GM10847 (cell line): ENCODE data around the gene LRRC40.

Experiments
- POLR2A ChIP-seq: IDR thresholded peaks from 2 replicates; pipeline ENCODE4 v1.6.1; 2011; ENCODE audit not compliant: insufficient read length; ENCODE audit errors: extremely low read depth

LRRC40 gene

DNA sequence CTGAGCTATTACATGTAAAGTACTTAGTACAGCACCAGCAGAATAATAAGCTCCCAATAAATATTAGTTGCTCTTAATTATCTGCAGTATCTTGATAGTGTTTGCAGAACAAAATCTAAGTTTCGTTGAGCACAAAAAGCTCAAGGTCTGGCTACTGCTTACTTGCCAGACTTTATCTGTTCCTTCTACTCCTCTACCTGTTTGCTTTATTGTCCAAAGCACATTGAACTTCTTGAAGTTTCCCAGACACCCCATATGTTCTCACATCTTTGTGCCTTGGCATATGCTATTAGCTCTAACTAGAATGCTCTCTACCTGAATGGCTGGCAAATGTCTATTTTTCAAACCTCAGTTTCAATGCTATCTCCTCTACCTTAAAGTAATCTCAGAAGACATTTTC lies 54.9 kb downstream of the LRRC40 start:
- TF ChIP-seq POLR2A: no peak

DNA sequence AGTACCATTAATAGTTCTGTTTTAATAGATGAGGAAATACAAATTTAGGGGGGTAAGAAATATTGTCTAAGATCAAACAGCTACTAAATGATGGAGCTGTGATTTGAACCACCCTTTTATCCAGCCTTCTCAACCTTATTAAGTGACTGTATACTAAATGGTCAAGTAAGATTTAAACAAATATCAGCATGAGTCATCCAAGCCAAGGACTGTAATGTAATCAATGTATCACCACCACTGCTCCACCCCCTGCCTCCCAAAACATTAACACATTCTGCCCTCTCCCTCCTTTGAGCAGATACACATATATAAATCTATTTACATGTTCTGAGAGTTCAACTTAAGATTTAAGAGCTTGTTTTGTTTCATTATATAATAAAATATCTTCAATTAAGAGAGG lies 58.9 kb downstream of the LRRC40 start:
- TF ChIP-seq POLR2A: no peak

DNA sequence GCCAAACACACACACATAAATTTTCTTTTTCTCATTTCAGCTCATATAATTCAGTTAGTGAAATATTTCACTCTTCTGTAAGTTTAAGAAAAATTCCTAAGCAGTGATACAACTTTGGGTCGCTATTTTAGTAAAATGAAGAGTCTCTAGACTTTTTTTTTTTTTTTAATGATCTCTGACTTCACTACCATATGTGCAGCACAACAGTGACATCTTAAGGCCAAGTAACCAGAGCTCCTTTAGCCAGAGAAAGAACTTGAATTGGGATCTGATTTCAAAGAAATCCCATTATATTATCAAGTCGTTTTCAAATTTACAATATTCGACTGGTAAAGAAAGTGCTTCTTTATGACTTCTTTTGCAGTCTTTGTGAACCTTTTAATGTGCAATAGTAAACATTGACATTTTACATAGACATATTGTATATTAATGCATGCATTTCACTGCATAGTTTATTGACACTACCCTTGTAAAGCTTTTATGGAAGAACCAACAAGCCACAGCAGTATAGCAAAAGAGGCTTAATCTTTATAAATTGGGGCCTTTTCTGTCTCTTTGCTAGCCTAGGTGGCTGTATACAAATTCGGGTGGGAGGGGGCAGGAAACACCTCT lies 62.2 kb downstream of the LRRC40 start:
- TF ChIP-seq POLR2A: no peak

DNA sequence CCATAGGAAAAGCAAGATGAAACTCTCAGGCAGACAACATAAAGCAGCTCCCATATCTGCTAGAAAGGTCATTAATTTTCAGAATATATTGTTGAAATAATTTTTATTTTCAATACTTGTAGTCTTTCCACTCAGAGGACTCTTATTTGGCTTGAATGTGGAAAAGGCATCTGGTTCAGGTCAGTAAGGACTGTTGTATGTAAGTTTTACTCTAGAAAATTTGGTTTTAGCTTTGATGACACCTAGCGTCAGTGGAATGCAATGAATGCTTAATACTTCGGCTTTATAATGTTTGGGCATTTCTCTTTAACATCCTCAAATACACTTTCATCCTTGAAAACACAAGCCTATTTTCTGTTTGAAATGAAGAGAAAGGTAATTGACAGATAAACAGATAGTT lies 63.3 kb downstream of the LRRC40 start:
- no peak for TF ChIP-seq POLR2A

DNA sequence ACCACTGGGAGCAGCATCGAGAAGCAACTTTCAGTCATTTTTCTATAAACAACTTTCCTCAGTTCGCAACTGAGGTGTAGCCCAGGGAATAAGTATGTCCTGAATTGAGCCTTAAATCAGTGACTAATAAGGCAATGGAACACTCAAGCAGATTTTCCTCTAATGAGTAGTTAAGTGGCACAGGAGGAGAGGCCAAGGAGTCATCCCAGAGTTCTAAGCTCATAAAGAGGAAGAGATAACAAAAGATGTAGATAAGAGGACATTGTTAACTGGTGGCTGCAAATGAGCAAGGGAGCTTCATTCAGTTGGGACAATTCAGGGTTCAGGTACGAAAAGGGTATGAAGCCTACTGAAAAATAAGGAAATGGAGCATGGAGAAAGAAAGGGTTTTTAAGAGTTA lies 64.5 kb downstream of the LRRC40 start:
- no peak for TF ChIP-seq POLR2A

DNA sequence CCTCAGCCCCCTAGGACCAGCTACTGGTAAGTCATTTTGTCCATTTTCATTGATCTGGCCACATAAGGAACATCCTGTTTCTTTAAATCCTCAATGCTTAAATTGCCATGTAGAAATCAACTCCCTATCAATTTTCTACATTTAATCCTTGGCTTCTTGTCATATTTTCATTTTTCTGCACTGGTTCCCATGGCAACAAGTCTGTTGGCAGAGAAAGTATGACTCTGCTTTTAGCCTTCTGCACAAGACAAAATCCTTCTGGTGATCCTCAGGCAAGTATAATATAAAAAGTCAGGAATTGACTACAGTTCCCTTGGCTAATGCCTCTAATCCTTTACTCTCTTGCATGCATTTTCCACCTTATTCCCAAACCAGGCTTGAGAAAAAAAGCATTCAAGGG lies 65.0 kb downstream of the LRRC40 start:
- no peak for TF ChIP-seq POLR2A

DNA sequence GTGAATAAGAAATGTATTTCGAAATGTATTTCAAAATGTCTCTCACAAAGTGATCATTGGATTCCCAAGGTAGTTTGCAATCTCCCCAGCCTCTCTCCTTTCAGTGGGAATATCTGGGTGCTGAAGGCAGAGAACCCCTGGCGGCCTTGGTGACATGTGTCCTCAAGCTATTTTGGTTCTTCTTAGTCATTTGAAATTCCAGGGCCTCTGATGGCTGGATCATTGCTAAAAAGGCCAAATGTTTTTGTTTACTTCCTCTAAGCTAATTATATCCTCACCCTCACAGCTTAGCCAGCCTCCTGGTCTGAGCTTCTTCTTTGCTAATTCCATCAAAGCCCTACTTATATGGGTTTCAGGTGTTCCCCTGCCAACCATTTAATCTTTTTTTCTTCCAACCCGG lies 71.2 kb downstream of the LRRC40 start:
- TF ChIP-seq POLR2A: no peak

DNA sequence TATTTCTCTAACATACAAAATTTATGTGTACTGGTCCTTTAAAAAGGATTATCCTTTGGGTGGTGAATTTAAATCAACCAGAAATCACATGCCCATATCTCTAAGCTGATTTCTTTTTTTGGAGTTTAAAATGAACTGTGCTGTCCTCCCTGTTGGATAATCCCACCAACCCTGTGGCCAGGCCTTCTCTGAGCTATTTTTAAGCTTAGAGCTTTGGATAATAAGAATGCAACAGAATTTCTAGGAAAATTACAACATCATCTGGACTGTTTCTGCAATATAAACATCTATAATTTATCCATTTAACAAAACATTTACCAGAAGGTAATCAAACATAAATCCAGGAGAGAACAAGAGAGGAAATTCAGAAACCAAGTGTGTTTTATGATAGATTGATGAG lies 88.3 kb downstream of the LRRC40 start:
- TF ChIP-seq POLR2A: no peak

DNA sequence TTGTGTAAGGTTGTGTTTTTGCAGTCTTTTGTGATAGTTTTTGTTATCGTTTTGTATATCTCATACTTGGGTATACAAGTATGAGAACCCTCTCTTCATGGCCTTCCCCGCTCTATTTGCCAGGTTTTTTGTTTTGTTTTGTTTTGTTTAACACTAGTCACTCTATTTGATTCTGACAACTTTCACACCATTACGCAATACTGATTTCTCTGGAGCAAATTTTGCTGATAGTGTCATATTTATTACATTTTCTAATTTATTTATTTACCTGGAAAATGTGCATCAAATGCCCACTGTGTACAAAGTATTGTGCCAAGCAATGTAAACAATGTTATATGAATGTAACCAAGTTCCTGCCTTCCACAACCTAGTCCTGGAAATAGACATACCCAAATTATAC lies 90.1 kb downstream of the LRRC40 start:
- TF ChIP-seq POLR2A: no peak

DNA sequence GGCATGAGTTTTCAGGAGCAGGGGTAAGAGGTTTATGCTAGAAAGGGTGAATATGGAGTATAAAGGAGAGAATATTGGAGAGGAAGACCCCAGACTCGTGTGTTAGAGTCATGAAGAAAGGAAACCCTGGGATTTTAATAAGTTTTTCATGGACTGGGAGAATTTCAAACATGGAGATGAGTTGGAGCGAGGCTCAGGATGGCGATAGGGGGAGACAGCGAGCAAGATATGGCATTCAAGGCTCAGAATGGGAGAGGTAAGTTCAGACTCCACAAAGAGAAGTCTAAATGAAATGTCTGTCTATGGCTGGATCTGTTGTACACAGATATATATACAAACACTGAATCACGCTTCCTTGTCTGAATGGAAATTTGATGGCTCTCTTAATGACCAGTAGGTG lies 92.5 kb downstream of the LRRC40 start:
- no peak for TF ChIP-seq POLR2A

DNA sequence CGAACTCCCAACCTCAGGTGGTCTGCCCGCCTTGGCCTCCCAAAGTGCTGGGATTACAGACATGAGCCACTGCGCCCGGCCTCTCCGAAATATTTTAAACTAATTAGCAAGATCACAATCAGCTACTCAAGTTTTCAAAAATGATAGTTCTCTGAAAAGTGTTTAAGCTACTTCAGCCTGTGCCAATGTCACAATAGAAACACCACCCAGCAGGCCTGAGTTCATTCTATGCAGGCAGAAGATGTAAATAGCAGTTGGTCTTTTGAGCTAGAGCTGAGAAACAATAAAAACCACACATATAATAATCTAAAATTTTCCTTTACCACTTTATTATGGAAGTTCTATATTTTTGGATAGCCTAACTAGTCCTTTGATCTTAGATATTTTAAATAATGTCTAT lies 96.1 kb downstream of the LRRC40 start:
- no peak for TF ChIP-seq POLR2A

DNA sequence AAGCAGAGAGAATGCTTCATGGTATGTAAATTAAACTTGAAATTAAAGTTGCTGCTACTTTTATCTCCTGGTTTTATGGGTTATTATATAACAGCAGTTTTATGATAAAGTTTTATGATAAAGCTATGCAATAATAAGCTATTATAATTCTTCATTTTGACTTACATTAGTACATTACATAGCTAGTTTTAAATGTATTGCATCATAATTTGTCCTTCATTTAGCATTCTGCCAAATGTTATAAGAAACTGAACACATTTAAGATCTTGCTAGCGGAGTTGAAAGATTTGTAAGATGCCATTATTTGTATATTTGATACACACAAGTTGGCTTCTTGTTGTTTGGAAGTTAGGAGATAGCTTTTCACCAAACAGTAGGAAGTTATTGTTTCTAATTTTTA lies 101.6 kb downstream of the LRRC40 start:
- no peak for TF ChIP-seq POLR2A

DNA sequence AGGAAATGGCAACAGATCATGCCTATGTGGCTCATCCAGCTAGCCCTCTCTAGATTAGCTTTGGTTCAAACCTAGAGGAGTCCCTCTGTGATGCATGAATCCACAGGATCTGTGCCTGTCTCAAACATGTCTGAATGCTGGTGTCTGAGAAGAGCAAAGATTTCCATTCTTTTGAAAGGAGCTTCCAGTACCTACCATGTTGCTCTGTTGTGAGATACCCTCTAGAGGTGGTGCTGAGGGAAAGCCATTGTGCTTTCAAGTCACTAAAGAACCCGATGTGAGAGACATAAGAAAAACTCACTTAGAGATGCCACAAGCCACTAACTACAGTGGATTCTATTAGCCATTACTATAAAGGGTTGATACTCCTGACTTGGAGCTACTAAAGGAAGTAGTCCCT lies 103.6 kb downstream of the LRRC40 start:
- no peak for TF ChIP-seq POLR2A

DNA sequence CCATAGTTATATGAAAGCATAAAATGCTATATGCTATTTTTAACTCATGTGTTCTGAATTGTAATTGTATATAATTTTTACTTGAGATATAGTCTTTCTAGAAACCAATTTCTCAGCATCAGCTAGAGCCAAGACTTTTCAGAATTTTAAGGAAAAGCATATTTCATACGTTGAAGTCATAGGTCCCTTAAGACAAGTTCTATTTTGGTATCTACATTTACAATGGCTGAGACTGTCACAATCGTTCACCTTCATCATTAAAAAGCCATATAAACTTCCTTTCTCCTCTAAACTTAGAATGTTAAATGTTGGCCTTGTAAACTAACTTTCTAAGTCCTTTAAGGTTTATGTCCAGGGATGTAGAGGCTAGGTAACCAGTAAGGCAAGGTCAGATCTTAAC lies 104.1 kb downstream of the LRRC40 start:
- TF ChIP-seq POLR2A: no peak
